Ishikawa (cell line): ENCODE measurements around the gene ELAVL1.

ENCODE experiments used
- CREB1 ChIP-seq: IDR thresholded peaks from 2 replicates; pipeline ENCODE4 v1.6.1; 2012; ENCODE audit warnings: low read depth
- EGR1 ChIP-seq: IDR thresholded peaks from 2 replicates; pipeline ENCODE4 v1.6.1; 2012
- EP300 ChIP-seq: IDR thresholded peaks from 2 replicates; pipeline ENCODE4 v1.6.1; 2012; ENCODE audit warnings: borderline replicate concordance
- FOXM1 ChIP-seq: IDR thresholded peaks from 2 replicates; pipeline ENCODE4 v1.6.1; 2012; ENCODE audit warnings: low read depth, borderline replicate concordance
- RAD21 ChIP-seq: IDR thresholded peaks from 2 replicates; pipeline ENCODE4 v1.6.1; 2012; ENCODE audit warnings: low read depth
- TEAD4 ChIP-seq: IDR thresholded peaks from 2 replicates; pipeline ENCODE4 v1.6.1; 2012
- YY1 ChIP-seq: IDR thresholded peaks from 2 replicates; pipeline ENCODE4 v1.6.1; 2012; ENCODE audit warnings: low read depth
- ZBTB7A ChIP-seq: IDR thresholded peaks from 2 replicates; pipeline ENCODE4 v1.6.1; 2012; ENCODE audit warnings: low read depth
- TF ChIP-seq, protein P1 (sequence below): IDR thresholded peaks from 2 replicates; pipeline ENCODE4 v1.6.1; 2012; ENCODE audit warnings: low read depth, mild to moderate bottlenecking
- TF ChIP-seq, protein P2 (sequence below): IDR thresholded peaks from 2 replicates; pipeline ENCODE4 v1.6.1; 2012

DNA sequence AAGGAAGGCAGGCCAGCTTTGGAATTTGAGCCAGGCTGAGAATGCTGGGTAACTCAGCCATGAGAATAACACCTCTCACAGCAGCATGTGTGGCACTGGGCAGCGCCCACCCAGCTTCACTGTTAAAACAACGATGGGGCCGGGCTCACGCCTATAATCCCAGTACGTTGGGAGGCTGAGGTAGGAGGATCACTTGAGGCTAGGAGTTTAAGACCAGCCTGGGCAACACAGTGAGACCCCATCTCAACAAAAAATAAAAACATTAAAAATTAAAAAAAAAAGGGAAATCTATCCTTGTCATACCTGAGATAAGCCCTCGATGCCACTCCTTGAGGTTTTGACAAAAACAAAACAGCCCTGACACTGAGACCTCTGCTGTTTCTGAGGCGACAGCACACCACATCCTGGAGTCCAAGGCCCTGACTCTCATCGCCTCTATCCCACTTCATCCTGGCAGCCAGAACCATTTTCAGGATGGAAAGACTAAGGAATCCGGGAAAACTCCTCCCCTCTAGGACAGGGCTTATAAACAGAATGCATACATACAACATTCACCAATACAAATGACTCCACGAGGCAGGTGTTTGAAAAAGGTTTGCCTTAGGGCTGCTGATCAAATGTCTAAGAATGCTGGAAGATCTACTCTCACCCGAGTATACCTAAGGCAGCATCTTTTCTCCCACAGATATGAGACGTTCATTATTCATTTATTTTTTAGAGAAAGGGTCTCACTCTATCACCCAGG is 39.3 kb downstream of the ELAVL1 start:
- TF ChIP-seq, protein P1, sequence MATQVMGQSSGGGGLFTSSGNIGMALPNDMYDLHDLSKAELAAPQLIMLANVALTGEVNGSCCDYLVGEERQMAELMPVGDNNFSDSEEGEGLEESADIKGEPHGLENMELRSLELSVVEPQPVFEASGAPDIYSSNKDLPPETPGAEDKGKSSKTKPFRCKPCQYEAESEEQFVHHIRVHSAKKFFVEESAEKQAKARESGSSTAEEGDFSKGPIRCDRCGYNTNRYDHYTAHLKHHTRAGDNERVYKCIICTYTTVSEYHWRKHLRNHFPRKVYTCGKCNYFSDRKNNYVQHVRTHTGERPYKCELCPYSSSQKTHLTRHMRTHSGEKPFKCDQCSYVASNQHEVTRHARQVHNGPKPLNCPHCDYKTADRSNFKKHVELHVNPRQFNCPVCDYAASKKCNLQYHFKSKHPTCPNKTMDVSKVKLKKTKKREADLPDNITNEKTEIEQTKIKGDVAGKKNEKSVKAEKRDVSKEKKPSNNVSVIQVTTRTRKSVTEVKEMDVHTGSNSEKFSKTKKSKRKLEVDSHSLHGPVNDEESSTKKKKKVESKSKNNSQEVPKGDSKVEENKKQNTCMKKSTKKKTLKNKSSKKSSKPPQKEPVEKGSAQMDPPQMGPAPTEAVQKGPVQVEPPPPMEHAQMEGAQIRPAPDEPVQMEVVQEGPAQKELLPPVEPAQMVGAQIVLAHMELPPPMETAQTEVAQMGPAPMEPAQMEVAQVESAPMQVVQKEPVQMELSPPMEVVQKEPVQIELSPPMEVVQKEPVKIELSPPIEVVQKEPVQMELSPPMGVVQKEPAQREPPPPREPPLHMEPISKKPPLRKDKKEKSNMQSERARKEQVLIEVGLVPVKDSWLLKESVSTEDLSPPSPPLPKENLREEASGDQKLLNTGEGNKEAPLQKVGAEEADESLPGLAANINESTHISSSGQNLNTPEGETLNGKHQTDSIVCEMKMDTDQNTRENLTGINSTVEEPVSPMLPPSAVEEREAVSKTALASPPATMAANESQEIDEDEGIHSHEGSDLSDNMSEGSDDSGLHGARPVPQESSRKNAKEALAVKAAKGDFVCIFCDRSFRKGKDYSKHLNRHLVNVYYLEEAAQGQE, result no peak
- no peak for TF ChIP-seq ZBTB7A
- no peak for TF ChIP-seq EP300
- no peak for TF ChIP-seq CREB1
- no peak for TF ChIP-seq TEAD4
- no peak for TF ChIP-seq FOXM1
- TF ChIP-seq, protein P2, sequence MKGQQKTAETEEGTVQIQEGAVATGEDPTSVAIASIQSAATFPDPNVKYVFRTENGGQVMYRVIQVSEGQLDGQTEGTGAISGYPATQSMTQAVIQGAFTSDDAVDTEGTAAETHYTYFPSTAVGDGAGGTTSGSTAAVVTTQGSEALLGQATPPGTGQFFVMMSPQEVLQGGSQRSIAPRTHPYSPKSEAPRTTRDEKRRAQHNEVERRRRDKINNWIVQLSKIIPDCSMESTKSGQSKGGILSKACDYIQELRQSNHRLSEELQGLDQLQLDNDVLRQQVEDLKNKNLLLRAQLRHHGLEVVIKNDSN, result no peak
- no peak for TF ChIP-seq RAD21
- TF ChIP-seq EGR1, result no peak
- TF ChIP-seq YY1, result no peak
